GM21390 (cell line): ENCODE data around the gene APBA3.

Source experiments
- ATAC-seq: cut with Tn5 transposase; IDR thresholded peaks from one replicate; pipeline ENCODE4 v1.9.1; 2021; ENCODE audit not compliant: unreplicated experiment

The APBA3 gene

GRCh38 chr19:3761382-3762129 is at the start of gene APBA3:
Gene APBA3 (minus strand): TSS chr19:3761692. CDS start chr19:3760264, 1,428 bp downstream.
- ATAC-seq = no peak

- no peak for ATAC-seq
These were observed 49.3 kb upstream of the APBA3 start for GRCh38 chr19:3810708-3811355.

- ATAC-seq = no peak
These were observed 48.6 kb upstream of the APBA3 start for GRCh38 chr19:3809881-3810707.

- no peak for ATAC-seq
These were observed 47.1 kb upstream of the APBA3 start for GRCh38 chr19:3808420-3809143.

- ATAC-seq = no peak
These were observed 46.3 kb upstream of the APBA3 start for GRCh38 chr19:3807574-3808354.

- no peak for ATAC-seq
These were observed 45.6 kb upstream of the APBA3 start for GRCh38 chr19:3807131-3807480.

- no peak for ATAC-seq
These were observed 44.4 kb upstream of the APBA3 start for GRCh38 chr19:3805859-3806258.

- no peak for ATAC-seq
These were observed 42.9 kb upstream of the APBA3 start for GRCh38 chr19:3804429-3804828.

GRCh38 chr19:3803986-3804385 is 42.5 kb upstream of the APBA3 start:
- ATAC-seq = no peak

- ATAC-seq = no peak
These were observed 41.8 kb upstream of the APBA3 start for GRCh38 chr19:3803114-3803888.

GRCh38 chr19:3801412-3802096 is 40.1 kb upstream of the APBA3 start:
- ATAC-seq = no peak

- ATAC-seq = no peak
These were observed 39.5 kb upstream of the APBA3 start for GRCh38 chr19:3800996-3801395.

GRCh38 chr19:3798137-3798536 is 36.6 kb upstream of the APBA3 start:
- no peak for ATAC-seq

GRCh38 chr19:3796358-3796757 is 34.9 kb upstream of the APBA3 start:
- ATAC-seq = no peak

- ATAC-seq = no peak
These were observed 32.3 kb upstream of the APBA3 start for GRCh38 chr19:3793799-3794198.

- no peak for ATAC-seq
These were observed 30.6 kb upstream of the APBA3 start for GRCh38 chr19:3792114-3792513.

GRCh38 chr19:3790941-3791340 is 29.4 kb upstream of the APBA3 start:
- ATAC-seq = no peak

GRCh38 chr19:3790209-3790734 is 28.8 kb upstream of the APBA3 start:
- ATAC-seq = no peak
